Right ventricle myocardium superior (tissue), 1 donor: ENCODE results near the gene C1GALT1. TPM values are rescaled to one million over a fixed set of nuclear protein-coding genes. Genes with fewer than 3 reads are reported as not detected.

Source experiments
- ATAC-seq: fragments of 200-7000 bp; cut with Tn5 transposase; one replicate; pipeline ENCODE4 v1.9.1; 2020; ENCODE audit warnings: mild to moderate bottlenecking; ENCODE audit not compliant: poor library complexity
- DNase-seq: peaks from one replicate; pipeline ENCODE4 v3.0.0-alpha.2; 2020
- intact Hi-C: fragments of 100-400 bp; cut with DNase I; formaldehyde crosslinking; loops from one replicate; pipeline ENCODE4 v1.11.2; 2022
- total RNA-seq: library from RNA; stranded (reverse); fragmentation: NEBNext Ultra II Directional; extraction: Animal tissue kit (Norgen Biotek cat#: 25700); gene quantifications from one replicate; pipeline ENCODE4 v1.2.1, GENCODE V29; 2021
- donor health status: DM: no; HTN: yes; CAD: no; lungs with severe emphysema.

The C1GALT1 gene
- total RNA-seq, 1 donor from 2014 or later = 14.1 TPM

DNA sequence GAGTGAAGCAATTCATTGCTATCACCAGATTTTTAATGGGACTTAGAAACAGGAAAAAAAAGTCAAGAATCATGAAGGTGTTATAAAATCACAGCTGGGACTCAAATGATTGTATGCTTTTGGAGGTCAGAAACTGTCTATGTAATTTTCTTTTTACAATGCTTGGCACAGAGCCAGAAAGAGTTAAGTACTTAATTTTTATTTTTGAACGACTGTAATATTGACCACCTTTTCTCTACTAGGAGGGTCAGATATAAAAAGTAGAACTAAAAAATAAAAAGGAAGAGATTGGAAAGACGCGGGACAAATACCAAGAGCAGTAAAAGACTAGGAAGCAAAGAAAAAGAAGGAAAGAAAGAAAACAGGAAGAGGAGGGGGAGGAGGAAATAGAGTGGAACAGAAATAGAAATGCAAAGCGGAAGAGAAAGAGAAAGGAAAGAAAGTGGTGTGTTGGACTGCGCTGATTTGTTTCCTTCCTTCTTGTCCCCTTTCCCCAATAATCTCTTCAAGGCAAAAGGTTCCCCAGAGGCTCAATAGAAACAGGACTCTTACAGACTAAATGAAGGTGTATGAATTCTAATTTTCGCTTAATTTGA lies 23.2 kb upstream of the C1GALT1 start:
- ATAC-seq (no peak), DNase-seq (no peak)
- intact Hi-C loops = no loop called here

- intact Hi-C loops = no loop called here
- ATAC-seq = no peak
These were observed 17.8 kb upstream of the C1GALT1 start for GRCh38 chr7:7164591-7164990.

DNA sequence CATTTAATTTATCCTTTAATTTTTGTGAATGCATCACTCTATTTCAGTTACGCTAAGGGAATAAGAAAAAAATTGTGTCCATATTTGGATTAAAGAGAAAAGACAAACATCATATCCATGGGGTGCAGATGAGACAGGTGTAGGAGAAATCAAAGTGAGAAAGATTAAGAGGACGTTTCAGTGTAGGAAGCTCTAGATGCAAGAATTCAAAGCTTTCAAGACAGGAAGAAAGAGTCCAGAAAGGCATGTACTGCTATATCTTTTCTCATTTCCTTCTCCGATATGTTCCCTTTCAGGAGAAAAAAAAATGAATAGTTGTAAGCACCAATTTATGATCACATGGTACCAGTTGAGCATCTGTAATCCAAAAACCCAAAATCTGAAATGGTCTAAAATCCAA lies 17.0 kb upstream of the C1GALT1 start:
- ATAC-seq = no peak
- intact Hi-C loops = no loop called here
- no peak for DNase-seq

More at GRCh38 chr7:7164591-7164990, 17.8 kb upstream of the C1GALT1 start:
- DNase-seq = no peak

- intact Hi-C loops = no loop called here
- ATAC-seq (no peak), DNase-seq (no peak)
These were observed 16.0 kb upstream of the C1GALT1 start for GRCh38 chr7:7166318-7166717.

GRCh38 chr7:7169296-7169695 lies 13.0 kb upstream of the C1GALT1 start:
- DNase-seq (no peak), ATAC-seq (no peak)
- intact Hi-C loops = no loop called here

GRCh38 chr7:7173956-7174632 lies 8.2 kb upstream of the C1GALT1 start:
- intact Hi-C loops = no loop called here
- DNase-seq = no peak
- no peak for ATAC-seq

- intact Hi-C loops = no loop called here
- DNase-seq = no peak
These were observed 7.2 kb upstream of the C1GALT1 start for GRCh38 chr7:7175075-7175695.

DNA sequence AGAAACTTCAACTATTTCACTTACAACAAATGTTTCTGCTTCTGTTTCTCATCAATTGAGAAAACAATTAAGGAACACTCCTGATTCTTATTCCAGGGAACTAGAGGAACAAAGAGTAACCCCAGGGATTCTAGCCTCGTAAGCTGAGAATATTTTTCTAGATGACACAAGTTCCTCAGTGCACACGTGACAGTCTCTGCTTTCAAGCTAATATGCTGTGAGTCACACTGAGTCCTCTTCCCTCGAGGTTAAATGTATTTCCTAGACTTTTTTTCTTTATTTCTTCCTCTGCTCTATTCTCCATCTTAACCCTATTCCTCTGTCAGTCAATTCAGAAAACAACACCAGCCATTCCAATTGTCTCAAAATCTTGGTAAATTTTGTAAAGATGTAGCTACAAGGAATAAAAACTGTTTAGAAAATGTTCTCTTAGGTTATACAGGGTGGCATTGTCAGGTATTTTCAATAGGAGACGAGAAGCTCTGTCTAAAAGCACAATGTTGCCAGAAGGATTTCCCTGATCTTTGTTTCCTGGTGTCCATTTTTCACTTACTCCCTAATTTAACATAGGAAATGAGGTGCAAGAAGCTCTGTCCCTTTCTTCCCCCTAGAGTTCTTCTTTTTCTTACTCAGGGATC lies 5.8 kb upstream of the C1GALT1 start:
- intact Hi-C loops = no loop called here
- ATAC-seq (peak; percentile 73), DNase-seq (no peak)

More at GRCh38 chr7:7175075-7175695, 7.2 kb upstream of the C1GALT1 start:
- ATAC-seq = no peak

- ATAC-seq (no peak), DNase-seq (no peak)
- intact Hi-C loops = no loop called here
These were observed 5.3 kb upstream of the C1GALT1 start for GRCh38 chr7:7177044-7177517.

GRCh38 chr7:7178081-7178480 lies 4.3 kb upstream of the C1GALT1 start:
- ATAC-seq (no peak), DNase-seq (no peak)
- intact Hi-C loops = no loop called here

GRCh38 chr7:7178906-7179305 lies 3.4 kb upstream of the C1GALT1 start:
- ATAC-seq = no peak
- intact Hi-C loops = no loop called here
- DNase-seq = no peak

- ATAC-seq = no peak
- intact Hi-C loops = loop anchor here (10.0 kb wide), 2 partner anchors 54 to 464 kb away; partner anchors contain the start of gene UMAD1
- no peak for DNase-seq
These were observed 1.5 kb upstream of the C1GALT1 start for GRCh38 chr7:7180725-7181449.

GRCh38 chr7:7181519-7182155 lies 707 bp upstream of the C1GALT1 start:
- intact Hi-C loops = loop anchor here (10.0 kb wide), 2 partner anchors 53 to 463 kb away; partner anchors contain the start of gene UMAD1
- DNase-seq = peak; percentile 39
- peak; percentile 41 for ATAC-seq

DNA sequence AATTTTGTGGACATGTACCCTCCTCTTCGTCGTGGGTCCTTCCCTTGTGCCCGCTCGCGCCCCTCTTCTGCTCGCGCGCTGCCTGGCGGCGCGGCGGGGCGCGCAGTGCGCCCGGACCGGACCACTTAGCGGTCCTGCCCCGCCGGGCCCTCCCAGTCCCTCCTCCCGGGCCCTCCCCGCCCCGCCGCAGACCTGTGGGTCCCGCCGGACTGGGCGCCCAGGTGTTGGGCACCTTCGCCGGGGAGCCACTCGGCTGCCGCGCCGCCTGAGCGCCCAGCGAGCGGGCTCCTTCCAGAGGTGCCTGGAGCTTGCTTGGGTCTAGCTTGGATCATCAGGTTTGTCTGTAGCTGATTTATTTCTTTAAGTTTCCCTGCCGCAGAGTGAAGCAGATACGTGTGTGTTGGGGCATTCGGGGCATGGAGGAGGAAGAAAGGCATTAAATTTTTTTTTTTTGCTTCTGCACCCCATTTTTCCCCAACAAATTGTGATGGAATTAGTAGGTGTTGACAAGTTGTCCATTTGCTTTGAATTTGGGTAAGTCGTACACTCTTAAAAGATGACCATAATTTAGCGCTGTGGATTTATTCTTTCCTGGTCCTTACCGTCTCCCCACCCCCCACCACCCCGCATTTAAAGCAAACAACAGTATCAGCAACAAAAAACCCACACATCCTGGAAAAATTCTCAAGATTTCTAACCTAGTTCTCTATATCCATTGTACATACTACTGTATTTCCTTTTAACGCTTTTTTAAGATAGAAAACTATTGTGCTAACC lies 905 bp downstream of the C1GALT1 start:
- intact Hi-C loops = loop anchor here (10.0 kb wide), 2 partner anchors 52 to 462 kb away; partner anchors contain the start of gene UMAD1
- ATAC-seq = peak; percentile 71
- no peak for DNase-seq

GRCh38 chr7:7183838-7184463 lies 1.6 kb downstream of the C1GALT1 start:
- ATAC-seq = no peak
- no peak for DNase-seq
- intact Hi-C loops = loop anchor here (10.0 kb wide), 2 partner anchors 51 to 461 kb away; partner anchors contain the start of gene UMAD1

- intact Hi-C loops = loop anchor here (10.0 kb wide), 2 partner anchors 49 to 459 kb away; partner anchors contain the start of gene UMAD1
- DNase-seq (no peak), ATAC-seq (no peak)
These were observed 3.1 kb downstream of the C1GALT1 start for GRCh38 chr7:7185371-7185989.
